Measurements from ENCODE around the gene CADPS.

DNA sequence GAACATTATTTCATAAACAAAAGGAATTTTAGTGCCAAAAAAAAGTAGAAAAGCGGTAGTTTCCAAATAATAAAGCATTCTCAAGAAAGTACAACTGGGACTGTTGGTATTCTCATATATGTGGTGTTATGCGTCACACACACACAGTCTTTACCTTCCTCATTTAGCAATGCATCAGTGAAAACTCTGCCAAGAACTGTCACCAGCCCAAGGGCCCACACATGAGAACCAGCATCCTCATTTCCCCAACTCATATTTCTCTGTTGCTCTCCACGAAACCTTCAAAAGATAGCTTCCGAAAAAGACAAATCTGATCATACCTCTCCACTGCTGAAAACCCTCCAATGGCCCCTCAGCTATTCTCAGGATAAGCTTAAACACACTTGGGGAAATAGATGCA is 150.7 kb downstream of the CADPS start:
- no peak for TF ChIP-seq CTCF (optimal IDR thresholded peaks at IDR 0.05 in 1 of 3, IDR thresholded peaks at IDR 0.05 in 1 of 3, conservative IDR thresholded peaks at IDR 0.05 in 1 of 3; ENCODE audit: extremely low read depth in 1 of 3, insufficient read depth in 2 of 3, low read length in 3 of 3)
- no peak for TF ChIP-seq EZH2 (IDR thresholded peaks at IDR 0.05; ENCODE audit: low read length)
